Common myeloid progenitor, CD34-positive (primary cell): ENCODE results near the gene WRAP73.

Experiments
- CTCF ChIA-PET: fragments of 350-600 bp; sonication (Branson Sonifier 250); formaldehyde crosslinking; loops from one replicate; lab custom pipeline; 2021; ENCODE audit warnings: antibody characterized with exemption; lab: Charles Lee
- POLR2A ChIA-PET: fragments of 350-600 bp; sonication (Branson Sonifier 250); formaldehyde crosslinking; loops from one replicate; lab custom pipeline; 2021; ENCODE audit warnings: antibody characterized with exemption; lab: Charles Lee
- DNase-seq, 3 donors: peaks; one replicate each; pipeline versions ENCODE4 v3.0.0 to v3.0.0-alpha.2; 2013
- H3K27ac ChIP-seq, 2 experiments: 1 replicate in 1 of 2; 2 replicates in 1 of 2; pipeline ENCODE4 v1.7.0; 2013; ENCODE audit warnings: inconsistent platforms in 2 of 2, low read length in 2 of 2, mild to moderate bottlenecking in 2 of 2, low read depth in 1 of 2, moderate library complexity in 1 of 2; ENCODE audit not compliant: severe bottlenecking in 2 of 2, insufficient read depth in 1 of 2, poor library complexity in 1 of 2
- H3K27me3 ChIP-seq, 5 experiments: replicated peaks in 2 of 5; 1 replicate in 3 of 5; 2 replicates in 2 of 5; pipeline versions ENCODE4 v1.6.1 to v1.7.0; 2013; ENCODE audit warnings: low read length in 4 of 5, mild to moderate bottlenecking in 2 of 5, moderate library complexity in 2 of 5, inconsistent platforms in 1 of 5; ENCODE audit not compliant: insufficient read depth in 5 of 5, control insufficient read depth in 4 of 5
- H3K36me3 ChIP-seq, 4 experiments: 1 replicate in 2 of 4; 2 replicates in 2 of 4; pipeline versions ENCODE4 v1.6.1 to v1.7.0; 2013; ENCODE audit warnings: low read length in 3 of 4, control low read depth in 1 of 4, mild to moderate bottlenecking in 1 of 4; ENCODE audit not compliant: control insufficient read depth in 4 of 4, insufficient read depth in 4 of 4
- H3K4me1 ChIP-seq, 4 experiments: 1 replicate in 3 of 4; 2 replicates in 1 of 4; pipeline versions ENCODE4 v1.6.1 to v1.7.1; 2013; ENCODE audit warnings: low read length in 3 of 4, mild to moderate bottlenecking in 3 of 4, control low read depth in 1 of 4, inconsistent platforms in 1 of 4, moderate library complexity in 1 of 4; ENCODE audit not compliant: control insufficient read depth in 4 of 4, insufficient read depth in 4 of 4; ENCODE audit errors: control extremely low read depth in 1 of 4
- H3K4me3 ChIP-seq, 7 experiments: 1 replicate in 4 of 7; 2 replicates in 3 of 7; pipeline versions ENCODE4 v1.5.1 to v1.7.0; 2013; ENCODE audit warnings: mild to moderate bottlenecking in 7 of 7, low read length in 6 of 7, moderate library complexity in 6 of 7, inconsistent platforms in 2 of 7, low read depth in 2 of 7, control low read depth in 1 of 7; ENCODE audit not compliant: insufficient read depth in 4 of 7, control insufficient read depth in 1 of 7; ENCODE audit errors: extremely low read depth in 1 of 7
- H3K9me3 ChIP-seq, 5 experiments: 1 replicate in 4 of 5; 2 replicates in 1 of 5; pipeline versions ENCODE4 v1.6.1 to v1.7.1; 2013; ENCODE audit warnings: low read length in 4 of 5, mild to moderate bottlenecking in 2 of 5, inconsistent platforms in 1 of 5, low read depth in 1 of 5, moderate library complexity in 1 of 5; ENCODE audit not compliant: control insufficient read depth in 4 of 5, insufficient read depth in 2 of 5; ENCODE audit errors: control extremely low read depth in 1 of 5
- WGBS: methylation state at CpG from one replicate; pipeline ENCODE4 v1.1.5; 2013; ENCODE audit not compliant: insufficient coverage; 5-methylcytosine and 5-hydroxymethylcytosine counted together

Gene WRAP73

GRCh38 chr1:3688356-3689137, 38.6 kb upstream of the WRAP73 start:
- no peaks in the 10 kb centered on the region for H3K9me3 ChIP-seq
- no peaks in the 10 kb centered on the region for H3K36me3 ChIP-seq
- 82% methylated on average over 29 of the region's 29 CpGs for WGBS
- peaks cover 0 to 9% (median 2%) of the 10 kb centered on the region in 5 experiments for H3K27me3 ChIP-seq
- DNase-seq, result no peak
- no peak overlapping the region for H3K4me3 ChIP-seq
- CTCF ChIA-PET, result no interaction called here
- peaks cover 0 to 4% (median 0%) of the 10 kb centered on the region in 4 experiments for H3K4me1 ChIP-seq
- POLR2A ChIA-PET, result no interaction called here
- no peak overlapping the region for H3K27ac ChIP-seq

- Histone ChIP-seq H3K27ac (no peak overlapping the region), H3K36me3 (no peaks in the 10 kb centered on the region), H3K9me3 (no peaks in the 10 kb centered on the region), H3K4me3 (no peak overlapping the region), H3K27me3 (peaks cover 0 to 13% (median 6%) of the 10 kb centered on the region in 5 experiments), H3K4me1 (peaks cover 0 to 4% (median 0%) of the 10 kb centered on the region in 4 experiments)
- ChIA-PET CTCF (no interaction called here), POLR2A (no interaction called here)
- WGBS, result 83% methylated on average over 3 of the region's 12 CpGs
- no peak for DNase-seq
These were observed 37.6 kb upstream of the WRAP73 start for GRCh38 chr1:3687504-3687903.

- peaks cover 0 to 13% (median 6%) of the 10 kb centered on the region in 5 experiments for H3K27me3 ChIP-seq
- H3K9me3 ChIP-seq, result no peaks in the 10 kb centered on the region
- CTCF ChIA-PET, result interaction anchor here (1.3 kb wide), 1 partner anchor 17 kb away, joined by 3 read pairs; no protein-coding TSS in a partner anchor
- POLR2A ChIA-PET, result no interaction called here
- no peak overlapping the region for H3K4me3 ChIP-seq
- WGBS, result 96% methylated on average over 18 of the region's 19 CpGs
- no peak overlapping the region for H3K27ac ChIP-seq
- no peaks in the 10 kb centered on the region for H3K36me3 ChIP-seq
- DNase-seq, result no peak
- H3K4me1 ChIP-seq, result peaks cover 0 to 4% (median 0%) of the 10 kb centered on the region in 4 experiments
These were observed 36.0 kb upstream of the WRAP73 start for GRCh38 chr1:3685906-3686305.

GRCh38 chr1:3685222-3685621, 35.3 kb upstream of the WRAP73 start:
- ChIA-PET CTCF (no interaction called here), POLR2A (no interaction called here)
- Histone ChIP-seq H3K4me3 (no peak overlapping the region), H3K27ac (no peak overlapping the region), H3K4me1 (peaks cover 0 to 4% (median 0%) of the 10 kb centered on the region in 4 experiments), H3K36me3 (no peaks in the 10 kb centered on the region), H3K9me3 (no peaks in the 10 kb centered on the region), H3K27me3 (peaks cover 0 to 13% (median 6%) of the 10 kb centered on the region in 5 experiments)
- no peak for DNase-seq
- WGBS, result 97% methylated on average over 14 of the region's 14 CpGs

GRCh38 chr1:3683992-3684391, 34.1 kb upstream of the WRAP73 start:
- Histone ChIP-seq H3K4me3 (no peak overlapping the region), H3K27ac (no peak overlapping the region), H3K36me3 (no peaks in the 10 kb centered on the region), H3K9me3 (no peaks in the 10 kb centered on the region), H3K27me3 (peaks cover 0 to 13% (median 7%) of the 10 kb centered on the region in 5 experiments), H3K4me1 (peaks cover 0 to 4% (median 3%) of the 10 kb centered on the region in 4 experiments)
- DNase-seq, result no peak
- CTCF ChIA-PET, result no interaction called here
- POLR2A ChIA-PET, result no interaction called here
- WGBS, result 40% methylated on average over 19 of the region's 26 CpGs

- 100% methylated on average over 1 of the region's 1 CpG for WGBS
- Histone ChIP-seq H3K4me1 (peaks cover 0 to 12% (median 11%) of the 10 kb centered on the region in 4 experiments), H3K36me3 (no peaks in the 10 kb centered on the region), H3K4me3 (no peak overlapping the region), H3K9me3 (no peaks in the 10 kb centered on the region), H3K27ac (no peak overlapping the region), H3K27me3 (peaks cover 0 to 13% (median 7%) of the 10 kb centered on the region in 5 experiments)
- ChIA-PET CTCF (no interaction called here), POLR2A (no interaction called here)
- DNase-seq, result no peak
These were observed 33.3 kb upstream of the WRAP73 start for GRCh38 chr1:3683197-3683596.
